ENCODE measurements around the gene AAK1.
"Not testable (repeated sequence)": the region's sequence is repeated elsewhere in the genome, so short reads cannot be mapped to it uniquely, and the experiment has no call there.

Gene AAK1

DNA sequence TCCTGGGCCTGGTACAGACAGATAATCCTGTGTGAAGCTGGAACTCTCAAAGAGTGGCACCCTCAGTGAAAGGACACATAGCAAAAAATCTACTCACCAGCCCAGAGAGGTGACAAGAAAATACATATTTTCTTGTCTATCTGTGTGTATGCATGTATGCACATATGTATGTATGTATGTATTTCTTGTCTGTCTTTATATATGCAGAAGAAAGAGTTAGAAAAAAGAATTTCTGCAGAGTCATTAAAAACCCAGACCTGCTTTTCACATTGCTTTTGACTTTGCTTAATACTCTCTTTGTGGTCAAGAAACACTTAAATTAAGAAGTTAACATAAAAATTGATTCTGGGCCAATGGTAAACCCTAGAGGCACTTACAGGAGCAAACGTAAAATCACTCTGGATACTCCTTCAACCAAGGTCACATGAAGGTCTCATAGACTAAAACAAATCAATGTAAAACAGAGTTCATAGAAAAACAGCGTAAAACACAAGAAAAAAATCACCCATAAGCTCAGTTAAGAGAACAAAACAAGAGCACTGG is 16.5 kb upstream of the AAK1 start:
- DNase-seq (ENCODE audit: low spot score) = no peak

DNA sequence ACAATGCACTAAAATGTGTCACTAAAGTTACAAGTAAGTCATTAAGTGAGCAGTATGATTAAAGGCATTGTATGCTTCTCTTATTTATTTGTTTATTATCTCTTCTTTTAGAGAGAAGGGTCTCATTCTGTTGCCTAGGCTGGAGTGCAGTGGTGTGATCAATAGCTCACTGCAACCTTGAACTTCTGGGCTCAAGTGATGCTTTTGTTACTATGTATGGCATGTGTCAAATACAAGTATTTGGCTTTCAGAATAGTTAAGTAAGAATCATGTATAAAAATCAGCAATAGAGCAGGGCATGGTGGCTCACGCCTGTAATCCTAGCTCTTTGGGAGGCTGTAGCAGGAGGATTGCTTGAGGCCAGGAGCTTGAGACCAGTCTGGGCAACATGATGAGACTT is 15.8 kb upstream of the AAK1 start:
- no peak for DNase-seq (ENCODE audit: low spot score)

- peak; percentile 70 for DNase-seq (ENCODE audit: low spot score)
Measured at GRCh38 chr2:69652206-69652605, 8.7 kb upstream of the AAK1 start.

DNA sequence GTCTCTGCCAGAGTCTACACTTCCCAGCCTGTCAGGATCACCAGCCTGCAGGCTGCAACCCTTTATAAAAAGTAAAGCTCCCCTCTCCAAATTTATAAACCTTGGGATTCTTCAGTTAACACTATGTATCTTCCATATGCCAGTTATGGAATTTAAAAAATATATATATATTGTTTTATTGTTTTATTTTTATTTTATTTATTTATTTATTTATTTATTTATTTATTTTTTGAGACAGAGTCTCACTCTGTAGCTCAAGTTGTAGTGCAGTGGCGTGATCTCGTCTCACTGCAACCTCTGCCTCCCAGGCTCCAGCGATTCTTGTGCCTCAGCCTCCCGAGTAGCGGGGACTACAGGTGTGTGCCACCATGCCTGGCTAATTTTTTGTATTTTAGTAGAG is 3.7 kb upstream of the AAK1 start:
- not testable (repeated sequence) for DNase-seq (ENCODE audit: low spot score)

GRCh38 chr2:69646714-69647113 is 3.2 kb upstream of the AAK1 start:
- no peak for DNase-seq (ENCODE audit: low spot score)

- DNase-seq (ENCODE audit: low spot score) = no peak
Measured at GRCh38 chr2:69645921-69646320, 2.4 kb upstream of the AAK1 start.

DNA sequence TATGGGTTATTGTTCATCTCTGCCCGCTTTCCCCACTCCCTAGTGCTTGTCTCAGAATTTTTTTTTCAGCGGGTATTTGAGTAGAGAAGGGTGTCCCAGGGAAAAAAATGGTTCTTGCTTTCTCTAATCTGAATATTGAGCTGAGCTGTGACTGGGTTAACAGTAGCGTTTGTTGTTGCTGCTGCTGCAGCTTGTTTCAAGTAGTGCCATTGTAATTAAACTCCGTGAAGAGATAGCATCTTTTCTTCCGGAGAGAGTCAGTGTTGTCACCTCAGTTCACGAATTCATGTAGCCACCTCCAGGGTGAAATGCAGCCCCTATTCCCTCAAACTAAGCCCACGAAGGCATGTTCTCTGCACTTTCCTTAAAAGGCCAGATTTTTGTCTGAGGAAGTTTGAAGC is 1.5 kb upstream of the AAK1 start:
- DNase-seq (ENCODE audit: low spot score) = no peak

GRCh38 chr2:69644506-69644979 is 1.0 kb upstream of the AAK1 start:
- DNase-seq (ENCODE audit: low spot score) = no peak

GRCh38 chr2:69642709-69643601 is 584 bp downstream of the AAK1 start:
- DNase-seq (ENCODE audit: low spot score) = peak; percentile 55

DNA sequence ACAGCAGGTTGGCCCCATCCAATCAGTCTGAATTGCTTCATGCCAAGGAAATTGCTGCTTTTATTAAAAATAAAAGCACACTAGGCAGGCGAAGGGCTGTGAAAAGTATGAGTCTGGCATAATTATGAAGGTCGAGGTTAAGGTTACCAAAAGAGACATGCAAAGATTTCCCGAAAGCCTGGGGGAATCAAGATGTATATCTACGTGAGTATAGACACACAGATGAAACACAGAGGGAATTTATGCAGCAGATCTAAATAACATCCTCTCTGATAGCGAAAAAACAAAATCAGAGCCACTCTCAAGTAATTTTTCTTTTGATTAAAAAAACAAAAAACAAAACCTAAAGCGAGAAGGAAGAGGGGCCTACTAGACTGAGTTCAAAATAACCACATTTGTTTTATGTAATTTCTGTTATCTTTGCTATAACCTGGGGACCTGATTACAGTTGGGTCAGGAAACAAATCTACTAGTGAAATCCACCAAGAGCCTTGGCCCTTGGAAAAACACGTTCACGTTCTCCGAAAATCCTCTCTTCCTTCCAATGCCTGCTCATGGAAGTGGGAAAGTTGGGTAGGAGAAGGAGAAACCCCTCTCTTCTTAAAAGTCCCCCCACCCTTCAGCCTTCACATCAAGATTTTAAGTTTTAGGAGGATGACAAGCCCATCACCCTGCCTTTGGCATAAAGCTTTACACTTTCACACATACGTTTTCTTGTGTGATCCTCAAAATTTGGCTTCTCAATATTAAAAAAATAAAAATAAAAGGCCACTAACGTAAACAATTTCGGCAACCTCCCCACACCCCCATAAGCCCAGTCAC is 1.4 kb downstream of the AAK1 start:
- DNase-seq (ENCODE audit: low spot score) = no peak

DNA sequence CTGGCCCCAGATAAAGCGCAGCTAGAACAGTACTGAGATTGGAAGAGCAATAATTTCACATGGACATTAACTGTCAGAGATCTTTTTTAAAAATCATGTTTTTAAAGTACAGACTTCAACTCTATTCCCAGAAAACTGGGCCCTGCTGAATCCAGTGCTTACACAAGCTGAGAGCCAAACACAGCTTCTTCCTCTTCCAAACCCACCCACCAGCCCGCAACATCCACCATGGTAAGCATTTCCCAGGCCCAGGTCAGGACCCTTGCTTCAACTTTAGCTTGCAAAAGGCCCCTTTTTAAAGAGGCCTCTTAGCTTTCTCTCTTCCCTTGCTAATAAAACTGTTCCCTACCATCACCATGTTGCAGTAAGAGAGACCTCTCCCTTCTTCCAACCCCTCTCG is 2.1 kb downstream of the AAK1 start:
- no peak for DNase-seq (ENCODE audit: low spot score)

DNA sequence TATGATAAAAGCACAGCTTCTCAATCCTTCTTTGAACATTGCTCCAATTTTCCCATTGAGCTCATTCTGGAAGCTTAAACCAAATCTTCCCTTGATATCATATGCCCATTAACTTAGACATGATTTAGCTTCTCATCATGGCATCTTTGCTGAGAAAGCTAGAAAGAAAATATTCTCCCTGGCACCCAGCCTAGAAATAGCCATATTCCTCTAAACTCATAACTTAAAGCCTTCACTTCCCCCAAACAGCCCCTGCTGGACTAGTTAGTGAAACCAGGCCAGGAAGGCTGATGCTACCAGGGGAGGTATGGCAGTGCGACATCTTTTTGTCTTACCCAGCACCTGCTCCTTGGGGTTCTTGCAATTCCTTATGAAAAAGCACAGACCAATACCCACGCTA is 4.3 kb downstream of the AAK1 start:
- no peak for DNase-seq (ENCODE audit: low spot score)

GRCh38 chr2:69638630-69639029 is 4.9 kb downstream of the AAK1 start:
- no peak for DNase-seq (ENCODE audit: low spot score)

- no peak for DNase-seq (ENCODE audit: low spot score)
Measured at GRCh38 chr2:69637923-69638322, 5.6 kb downstream of the AAK1 start.

DNA sequence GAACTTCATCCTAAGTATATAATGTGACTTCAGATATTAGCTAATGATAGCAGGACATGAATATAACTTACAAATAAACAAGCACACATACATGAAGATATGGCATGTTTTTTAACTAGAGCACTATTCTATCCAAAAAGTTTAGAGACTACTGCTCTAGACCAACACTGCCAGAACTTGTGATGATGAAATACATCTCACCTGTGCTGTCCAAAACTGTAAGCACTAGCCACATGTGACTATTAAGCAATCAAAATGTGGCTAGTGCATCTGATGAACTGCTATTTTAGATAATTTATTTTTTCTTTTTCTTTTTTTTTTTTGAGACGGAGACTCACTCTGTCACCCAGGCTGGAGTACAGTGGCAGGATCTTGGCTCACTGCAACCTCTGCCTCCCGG is 7.1 kb downstream of the AAK1 start:
- no peak for DNase-seq (ENCODE audit: low spot score)

GRCh38 chr2:69635432-69635831 is 8.1 kb downstream of the AAK1 start:
- no peak for DNase-seq (ENCODE audit: low spot score)

DNA sequence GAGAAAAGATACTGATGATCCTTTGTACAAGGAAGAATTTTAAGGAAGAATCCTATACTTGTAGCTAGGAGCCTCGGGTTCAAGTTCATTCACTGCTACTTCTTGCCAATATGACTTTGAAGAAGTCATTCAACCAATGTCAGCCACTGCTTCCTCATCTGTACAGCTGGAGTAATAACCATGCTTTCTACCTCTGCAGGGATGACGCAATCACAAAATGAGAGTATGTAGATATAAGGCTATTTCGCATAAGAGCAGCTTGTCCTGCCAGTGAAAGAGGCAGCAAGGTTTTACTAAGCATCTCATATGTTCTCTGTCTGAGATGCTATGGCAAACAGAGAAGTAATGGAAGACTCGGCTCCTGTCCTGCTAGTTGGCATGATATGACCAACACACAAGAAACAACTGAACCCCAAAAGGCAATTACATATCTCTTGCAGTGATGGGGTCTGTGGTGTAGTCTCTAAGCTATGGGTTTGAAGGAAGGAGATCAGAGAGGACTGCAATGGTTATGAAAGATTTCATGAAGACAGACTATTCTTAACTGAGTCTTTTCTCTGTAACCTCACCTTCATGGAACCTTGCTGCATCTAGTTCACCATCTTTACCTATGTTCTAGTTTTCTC is 9.2 kb downstream of the AAK1 start:
- no peak for DNase-seq (ENCODE audit: low spot score)

- DNase-seq (ENCODE audit: low spot score) = no peak
Measured at GRCh38 chr2:69631402-69631801, 12.1 kb downstream of the AAK1 start.

- DNase-seq (ENCODE audit: low spot score) = no peak
Measured at GRCh38 chr2:69629921-69630608, 13.5 kb downstream of the AAK1 start.

GRCh38 chr2:69628325-69629021 is 15.1 kb downstream of the AAK1 start:
- DNase-seq (ENCODE audit: low spot score) = no peak
